Activated CD4-positive, CD25-positive, alpha-beta regulatory T cell (primary cell): Measurements from ENCODE around the gene TTC3.

Experiments
- DNase-seq, 4 experiments: peaks; one replicate each; lab custom pipeline; 2025; lab: John Stamatoyannopoulos, UW

TTC3 gene

GRCh38 chr21:37060296-37060695, 12.8 kb upstream of the TTC3 start:
- DNase-seq, result no peak

GRCh38 chr21:37061926-37062592, 11.0 kb upstream of the TTC3 start:
- no peak for DNase-seq

- DNase-seq, result no peak
Observed at GRCh38 chr21:37062593-37062935, 10.5 kb upstream of the TTC3 start.

GRCh38 chr21:37063433-37063832, 9.6 kb upstream of the TTC3 start:
- DNase-seq, result no peak

GRCh38 chr21:37064841-37065240, 8.2 kb upstream of the TTC3 start:
- DNase-seq, result no peak

GRCh38 chr21:37065561-37066177, 7.4 kb upstream of the TTC3 start:
- no peak for DNase-seq

- DNase-seq, result no peak
Observed at GRCh38 chr21:37071561-37072273, 1.3 kb upstream of the TTC3 start.

GRCh38 chr21:37072274-37072987, 623 bp upstream of the TTC3 start:
- peak in 3 of 4 experiments; percentile 50 to 68 (median 60) for DNase-seq

- DNase-seq, result peak; percentile 58 to 67 (median 60)
Observed at GRCh38 chr21:37073417-37074196, 553 bp downstream of the TTC3 start.

- no peak for DNase-seq
Observed at GRCh38 chr21:37074197-37074510, 1.1 kb downstream of the TTC3 start.

- DNase-seq, result no peak
Observed at GRCh38 chr21:37074546-37074945, 1.5 kb downstream of the TTC3 start.

GRCh38 chr21:37075214-37075770, 2.2 kb downstream of the TTC3 start:
- no peak for DNase-seq

- DNase-seq, result no peak
Observed at GRCh38 chr21:37076087-37076850, 3.2 kb downstream of the TTC3 start.

GRCh38 chr21:37077403-37077802, 4.3 kb downstream of the TTC3 start:
- no peak for DNase-seq

- no peak for DNase-seq
Observed at GRCh38 chr21:37079211-37079824, 6.3 kb downstream of the TTC3 start.

- no peak for DNase-seq
Observed at GRCh38 chr21:37082375-37082774, 9.3 kb downstream of the TTC3 start.

GRCh38 chr21:37082856-37083528, 9.9 kb downstream of the TTC3 start:
- no peak for DNase-seq

GRCh38 chr21:37085726-37086125, 12.7 kb downstream of the TTC3 start:
- no peak for DNase-seq

- no peak for DNase-seq
Observed at GRCh38 chr21:37087188-37087587, 14.1 kb downstream of the TTC3 start.

- DNase-seq, result no peak
Observed at GRCh38 chr21:37088186-37088735, 15.2 kb downstream of the TTC3 start.
